K562 (cell line): ENCODE results near the gene TEX54. TPM values are rescaled to one million over a fixed set of nuclear protein-coding genes. Genes with fewer than 3 reads are reported as not detected.

Experiments used
- BHLHE40 ChIP-seq: IDR thresholded peaks from 2 replicates; pipeline ENCODE4 v1.6.1; 2011; ENCODE audit warnings: low read length, improper control_type of control experiment
- ELF1 ChIP-seq: fragments of 200-800 bp; sonication (Bioruptor generic); IDR thresholded peaks from 2 replicates; pipeline ENCODE4 v1.6.1; 2016; ENCODE audit warnings: missing genetic modification characterization, missing compliant biosample characterization
- FOXA3 ChIP-seq, 2 experiments: fragments of 450-650 bp in 1 of 2; sonication (generic) in 1 of 2; formaldehyde crosslinking; IDR thresholded peaks in 1 of 2; conservative IDR thresholded peaks in 1 of 2; 2 replicates each; pipeline versions ENCODE4 v1.4.0 to v1.8.0; 2020 to 2022; ENCODE audit warnings: mild to moderate bottlenecking in 2 of 2, missing genetic modification reagents in 1 of 2
- HDGF ChIP-seq: fragments of 450-650 bp; IDR thresholded peaks from 2 replicates; pipeline ENCODE4 v1.6.1; 2016
- RAD51 ChIP-seq: fragments of 450-650 bp; IDR thresholded peaks from 2 replicates; pipeline ENCODE4 v1.7.1; 2016; ENCODE audit warnings: low read depth, mild to moderate bottlenecking, borderline replicate concordance
- SMARCB1 ChIP-seq: IDR thresholded peaks from 2 replicates; pipeline ENCODE4 v1.6.1; 2011; ENCODE audit warnings: improper control_type of control experiment, low read depth; ENCODE audit not compliant: insufficient read length
- THRAP3 ChIP-seq: fragments of 450-650 bp; IDR thresholded peaks from 2 replicates; pipeline ENCODE4 v1.6.1; 2016; ENCODE audit warnings: mild to moderate bottlenecking, inconsistent platforms, borderline replicate concordance
- polyA plus RNA-seq, 8 experiments: library from polyadenylated mRNA; depleted of rRNA in 4 of 8; stranded (reverse) in 5 of 8; unstranded in 3 of 8; fragments of >200 nt; fragmentation: Nextera tagmentation in 2 of 8; fragmentation: Illumina TruSeq in 1 of 8; extraction: Ambion mirVana in 2 of 8; extraction: Trizol in 1 of 8; gene quantifications; 2 replicates each; pipeline versions ENCODE4 v1.2.1 to v1.2.3, GENCODE V29; 2011 to 2014; ENCODE audit warnings: inconsistent platforms in 1 of 8, missing spikeins in 1 of 8
- total RNA-seq, 7 experiments: library from RNA; depleted of rRNA in 6 of 7; stranded (reverse); fragments of >200 nt in 6 of 7; fragmentation: Illumina TruSeq in 2 of 7; extraction: Trizol in 2 of 7; gene quantifications; 2 replicates each; pipeline versions ENCODE4 v1.2.1 to v1.2.3, GENCODE V29; 2011 to 2021; ENCODE audit warnings: low replicate concordance in 1 of 7
- TF ChIP-seq, protein P1 (sequence below): fragments of 250-450 bp; sonication (Bioruptor Pico); IDR thresholded peaks from 2 replicates; pipeline ENCODE4 v1.6.1; 2021; ENCODE audit warnings: mild to moderate bottlenecking
- TF ChIP-seq, protein P2 (sequence below): sonication (generic); formaldehyde crosslinking; IDR thresholded peaks from 2 replicates; pipeline ENCODE4 v1.8.0; 2022; ENCODE audit warnings: mild to moderate bottlenecking, missing genetic modification reagents
- TF ChIP-seq, protein P3 (sequence below): fragments of 450-650 bp; IDR thresholded peaks from 2 replicates; pipeline ENCODE4 v1.6.1; 2016; ENCODE audit warnings: borderline replicate concordance
- TF ChIP-seq, protein P4 (sequence below), 2 experiments: fragments of 450-650 bp; IDR thresholded peaks; 2 replicates each; pipeline ENCODE4 v1.6.1; 2016

Gene TEX54
- total and polyA plus RNA-seq, 9 of the 15 experiments (the other 6 are each of a cell fraction or from before 2014, with no cell fraction given): not detected

DNA sequence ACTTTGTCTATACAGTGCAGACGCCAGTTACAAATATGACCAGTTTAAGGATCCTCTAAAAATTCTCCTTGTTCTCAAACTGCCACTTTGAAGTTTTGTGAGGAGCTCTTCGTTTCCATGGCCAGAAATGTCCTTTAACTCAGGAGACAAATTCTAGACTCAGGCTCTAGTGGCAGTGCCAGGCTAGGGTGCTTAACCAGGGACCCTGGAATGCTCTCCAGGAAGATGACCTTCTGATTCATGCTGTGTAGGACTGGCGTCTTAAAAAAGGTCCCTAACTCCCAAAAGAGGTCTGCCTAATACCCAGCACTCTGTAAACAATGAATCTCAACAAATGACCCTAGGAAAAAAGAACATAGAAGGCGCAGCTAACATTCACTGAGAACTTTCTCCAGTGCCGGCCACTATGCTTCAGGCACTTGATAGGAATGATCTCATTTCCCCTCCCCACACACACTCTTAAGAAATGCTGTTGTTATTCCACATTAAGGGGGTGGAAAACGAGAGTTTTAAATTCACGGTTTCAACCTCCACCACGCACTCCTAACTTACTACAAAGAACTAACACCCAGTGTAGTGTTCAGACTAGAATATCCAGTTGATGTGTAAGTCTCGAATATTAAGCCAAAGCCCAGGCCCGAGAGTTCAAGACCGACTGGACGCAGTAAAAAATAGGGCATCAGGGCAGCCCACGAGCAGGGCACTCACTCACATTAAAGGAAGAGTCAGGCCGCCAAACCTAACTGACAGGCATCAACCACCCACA, 28.1 kb downstream of the TEX54 start (continued):
- TF ChIP-seq FOXA3 (CRISPR knock-in tag; conservative IDR thresholded peaks at IDR 0.05 in 1 of 2, IDR thresholded peaks at IDR 0.05 in 1 of 2) (0 out of 4 replicates have a peak, but pooled peaks of 1 of the 2 experiments have one; percentile 35), RAD51 (no peak), THRAP3 (no peak), ELF1 (tag) (no peak), HDGF (no peak), BHLHE40 (no peak), SMARCB1 (no peak)
- TF ChIP-seq, protein P1, sequence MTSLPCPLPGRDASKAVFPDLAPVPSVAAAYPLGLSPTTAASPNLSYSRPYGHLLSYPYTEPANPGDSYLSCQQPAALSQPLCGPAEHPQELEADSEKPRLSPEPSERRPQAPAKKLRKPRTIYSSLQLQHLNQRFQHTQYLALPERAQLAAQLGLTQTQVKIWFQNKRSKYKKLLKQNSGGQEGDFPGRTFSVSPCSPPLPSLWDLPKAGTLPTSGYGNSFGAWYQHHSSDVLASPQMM (CRISPR knock-in tag): no peak
- TF ChIP-seq, protein P2, sequence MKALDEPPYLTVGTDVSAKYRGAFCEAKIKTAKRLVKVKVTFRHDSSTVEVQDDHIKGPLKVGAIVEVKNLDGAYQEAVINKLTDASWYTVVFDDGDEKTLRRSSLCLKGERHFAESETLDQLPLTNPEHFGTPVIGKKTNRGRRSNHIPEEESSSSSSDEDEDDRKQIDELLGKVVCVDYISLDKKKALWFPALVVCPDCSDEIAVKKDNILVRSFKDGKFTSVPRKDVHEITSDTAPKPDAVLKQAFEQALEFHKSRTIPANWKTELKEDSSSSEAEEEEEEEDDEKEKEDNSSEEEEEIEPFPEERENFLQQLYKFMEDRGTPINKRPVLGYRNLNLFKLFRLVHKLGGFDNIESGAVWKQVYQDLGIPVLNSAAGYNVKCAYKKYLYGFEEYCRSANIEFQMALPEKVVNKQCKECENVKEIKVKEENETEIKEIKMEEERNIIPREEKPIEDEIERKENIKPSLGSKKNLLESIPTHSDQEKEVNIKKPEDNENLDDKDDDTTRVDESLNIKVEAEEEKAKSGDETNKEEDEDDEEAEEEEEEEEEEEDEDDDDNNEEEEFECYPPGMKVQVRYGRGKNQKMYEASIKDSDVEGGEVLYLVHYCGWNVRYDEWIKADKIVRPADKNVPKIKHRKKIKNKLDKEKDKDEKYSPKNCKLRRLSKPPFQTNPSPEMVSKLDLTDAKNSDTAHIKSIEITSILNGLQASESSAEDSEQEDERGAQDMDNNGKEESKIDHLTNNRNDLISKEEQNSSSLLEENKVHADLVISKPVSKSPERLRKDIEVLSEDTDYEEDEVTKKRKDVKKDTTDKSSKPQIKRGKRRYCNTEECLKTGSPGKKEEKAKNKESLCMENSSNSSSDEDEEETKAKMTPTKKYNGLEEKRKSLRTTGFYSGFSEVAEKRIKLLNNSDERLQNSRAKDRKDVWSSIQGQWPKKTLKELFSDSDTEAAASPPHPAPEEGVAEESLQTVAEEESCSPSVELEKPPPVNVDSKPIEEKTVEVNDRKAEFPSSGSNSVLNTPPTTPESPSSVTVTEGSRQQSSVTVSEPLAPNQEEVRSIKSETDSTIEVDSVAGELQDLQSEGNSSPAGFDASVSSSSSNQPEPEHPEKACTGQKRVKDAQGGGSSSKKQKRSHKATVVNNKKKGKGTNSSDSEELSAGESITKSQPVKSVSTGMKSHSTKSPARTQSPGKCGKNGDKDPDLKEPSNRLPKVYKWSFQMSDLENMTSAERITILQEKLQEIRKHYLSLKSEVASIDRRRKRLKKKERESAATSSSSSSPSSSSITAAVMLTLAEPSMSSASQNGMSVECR: no peak
- TF ChIP-seq, protein P3, sequence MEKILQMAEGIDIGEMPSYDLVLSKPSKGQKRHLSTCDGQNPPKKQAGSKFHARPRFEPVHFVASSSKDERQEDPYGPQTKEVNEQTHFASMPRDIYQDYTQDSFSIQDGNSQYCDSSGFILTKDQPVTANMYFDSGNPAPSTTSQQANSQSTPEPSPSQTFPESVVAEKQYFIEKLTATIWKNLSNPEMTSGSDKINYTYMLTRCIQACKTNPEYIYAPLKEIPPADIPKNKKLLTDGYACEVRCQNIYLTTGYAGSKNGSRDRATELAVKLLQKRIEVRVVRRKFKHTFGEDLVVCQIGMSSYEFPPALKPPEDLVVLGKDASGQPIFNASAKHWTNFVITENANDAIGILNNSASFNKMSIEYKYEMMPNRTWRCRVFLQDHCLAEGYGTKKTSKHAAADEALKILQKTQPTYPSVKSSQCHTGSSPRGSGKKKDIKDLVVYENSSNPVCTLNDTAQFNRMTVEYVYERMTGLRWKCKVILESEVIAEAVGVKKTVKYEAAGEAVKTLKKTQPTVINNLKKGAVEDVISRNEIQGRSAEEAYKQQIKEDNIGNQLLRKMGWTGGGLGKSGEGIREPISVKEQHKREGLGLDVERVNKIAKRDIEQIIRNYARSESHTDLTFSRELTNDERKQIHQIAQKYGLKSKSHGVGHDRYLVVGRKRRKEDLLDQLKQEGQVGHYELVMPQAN: peak; percentile 37; the same call in 1 of the 2 replicates
- TF ChIP-seq, protein P4, sequence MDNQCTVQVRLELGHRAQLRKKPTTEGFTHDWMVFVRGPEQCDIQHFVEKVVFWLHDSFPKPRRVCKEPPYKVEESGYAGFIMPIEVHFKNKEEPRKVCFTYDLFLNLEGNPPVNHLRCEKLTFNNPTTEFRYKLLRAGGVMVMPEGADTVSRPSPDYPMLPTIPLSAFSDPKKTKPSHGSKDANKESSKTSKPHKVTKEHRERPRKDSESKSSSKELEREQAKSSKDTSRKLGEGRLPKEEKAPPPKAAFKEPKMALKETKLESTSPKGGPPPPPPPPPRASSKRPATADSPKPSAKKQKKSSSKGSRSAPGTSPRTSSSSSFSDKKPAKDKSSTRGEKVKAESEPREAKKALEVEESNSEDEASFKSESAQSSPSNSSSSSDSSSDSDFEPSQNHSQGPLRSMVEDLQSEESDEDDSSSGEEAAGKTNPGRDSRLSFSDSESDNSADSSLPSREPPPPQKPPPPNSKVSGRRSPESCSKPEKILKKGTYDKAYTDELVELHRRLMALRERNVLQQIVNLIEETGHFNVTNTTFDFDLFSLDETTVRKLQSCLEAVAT (IDR thresholded peaks at IDR 0.05): 0 out of 4 replicates have a peak, but pooled peaks of 1 of the 2 experiments have one; percentile 17
